ENCODE measurements around the gene RHOD.

RHOD gene

DNA sequence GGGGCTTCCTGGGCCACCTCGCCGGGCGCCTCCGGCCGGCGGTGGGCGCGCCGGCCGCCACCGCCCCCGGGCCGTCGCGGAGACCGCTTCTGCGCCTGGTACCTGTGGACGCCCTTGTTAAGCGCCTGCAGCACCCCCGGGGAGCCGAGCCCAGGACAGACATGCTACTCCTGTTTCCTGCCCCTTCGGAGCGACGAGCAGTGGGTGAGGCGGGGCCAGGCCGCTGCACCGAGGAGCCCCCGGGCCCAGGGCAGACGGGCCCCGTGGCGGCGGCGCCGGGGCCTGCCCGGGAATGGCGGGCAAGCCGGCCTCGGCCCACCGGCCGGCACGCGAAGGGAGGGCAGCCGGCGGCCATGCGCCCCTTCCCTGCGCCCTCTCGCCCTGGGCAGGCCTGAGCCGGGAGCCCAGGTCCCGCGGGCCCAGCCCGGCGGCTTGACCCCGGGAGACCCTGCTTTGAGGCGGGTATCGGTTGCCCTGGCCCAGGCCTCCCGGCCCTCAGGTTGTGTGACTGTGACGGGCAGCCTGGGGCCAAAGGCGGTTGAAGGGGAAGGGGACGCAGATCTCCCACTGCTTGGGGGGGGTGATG lies 61.6 kb downstream of the RHOD start:
- Histone ChIP-seq H2AFZ (ENCODE audit: low read depth, low read length, severe bottlenecking) (peak overlapping the region; percentile 73), H3K4me3 (ENCODE audit: insufficient read depth, low read length, poor library complexity, severe bottlenecking) (peak overlapping the region; percentile 35), H4K20me1 (ENCODE audit: low read depth, low read length) (no peaks in the 10 kb centered on the region), H3K27ac (ENCODE audit: low read depth, low read length) (no peak overlapping the region), H3K9me3 (ENCODE audit: insufficient read depth, low read length) (no peaks in the 10 kb centered on the region), H3K27me3 (ENCODE audit: low read length) (no peaks in the 10 kb centered on the region), H3K79me2 (ENCODE audit: insufficient read depth, low read length) (peaks cover 35% of the 10 kb centered on the region), H3K9ac (ENCODE audit: low read length) (peak overlapping the region; percentile 58), H3K4me2 (ENCODE audit: low read depth, low read length, poor library complexity, severe bottlenecking) (peak overlapping the region; percentile 65), H3F3A (ENCODE audit: insufficient read depth) (peaks cover 11% of the 10 kb centered on the region; the same call in 1 of the 2 replicates), H3K36me3 (ENCODE audit: low read length) (peaks cover under 1% of the 10 kb centered on the region; the same call in 1 of the 2 replicates), H3K9me2 (replicated peaks; ENCODE audit: insufficient read depth, low read length) (no peaks in the 10 kb centered on the region)
- TF ChIP-seq, protein P1, sequence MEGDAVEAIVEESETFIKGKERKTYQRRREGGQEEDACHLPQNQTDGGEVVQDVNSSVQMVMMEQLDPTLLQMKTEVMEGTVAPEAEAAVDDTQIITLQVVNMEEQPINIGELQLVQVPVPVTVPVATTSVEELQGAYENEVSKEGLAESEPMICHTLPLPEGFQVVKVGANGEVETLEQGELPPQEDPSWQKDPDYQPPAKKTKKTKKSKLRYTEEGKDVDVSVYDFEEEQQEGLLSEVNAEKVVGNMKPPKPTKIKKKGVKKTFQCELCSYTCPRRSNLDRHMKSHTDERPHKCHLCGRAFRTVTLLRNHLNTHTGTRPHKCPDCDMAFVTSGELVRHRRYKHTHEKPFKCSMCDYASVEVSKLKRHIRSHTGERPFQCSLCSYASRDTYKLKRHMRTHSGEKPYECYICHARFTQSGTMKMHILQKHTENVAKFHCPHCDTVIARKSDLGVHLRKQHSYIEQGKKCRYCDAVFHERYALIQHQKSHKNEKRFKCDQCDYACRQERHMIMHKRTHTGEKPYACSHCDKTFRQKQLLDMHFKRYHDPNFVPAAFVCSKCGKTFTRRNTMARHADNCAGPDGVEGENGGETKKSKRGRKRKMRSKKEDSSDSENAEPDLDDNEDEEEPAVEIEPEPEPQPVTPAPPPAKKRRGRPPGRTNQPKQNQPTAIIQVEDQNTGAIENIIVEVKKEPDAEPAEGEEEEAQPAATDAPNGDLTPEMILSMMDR (IDR thresholded peaks at IDR 0.05; ENCODE audit: insufficient read depth, low read length, poor library complexity, severe bottlenecking): no peak
- no peak for TF ChIP-seq EZH2phosphoT487 (conservative IDR thresholded peaks at IDR 0.05; ENCODE audit: low read length)

DNA sequence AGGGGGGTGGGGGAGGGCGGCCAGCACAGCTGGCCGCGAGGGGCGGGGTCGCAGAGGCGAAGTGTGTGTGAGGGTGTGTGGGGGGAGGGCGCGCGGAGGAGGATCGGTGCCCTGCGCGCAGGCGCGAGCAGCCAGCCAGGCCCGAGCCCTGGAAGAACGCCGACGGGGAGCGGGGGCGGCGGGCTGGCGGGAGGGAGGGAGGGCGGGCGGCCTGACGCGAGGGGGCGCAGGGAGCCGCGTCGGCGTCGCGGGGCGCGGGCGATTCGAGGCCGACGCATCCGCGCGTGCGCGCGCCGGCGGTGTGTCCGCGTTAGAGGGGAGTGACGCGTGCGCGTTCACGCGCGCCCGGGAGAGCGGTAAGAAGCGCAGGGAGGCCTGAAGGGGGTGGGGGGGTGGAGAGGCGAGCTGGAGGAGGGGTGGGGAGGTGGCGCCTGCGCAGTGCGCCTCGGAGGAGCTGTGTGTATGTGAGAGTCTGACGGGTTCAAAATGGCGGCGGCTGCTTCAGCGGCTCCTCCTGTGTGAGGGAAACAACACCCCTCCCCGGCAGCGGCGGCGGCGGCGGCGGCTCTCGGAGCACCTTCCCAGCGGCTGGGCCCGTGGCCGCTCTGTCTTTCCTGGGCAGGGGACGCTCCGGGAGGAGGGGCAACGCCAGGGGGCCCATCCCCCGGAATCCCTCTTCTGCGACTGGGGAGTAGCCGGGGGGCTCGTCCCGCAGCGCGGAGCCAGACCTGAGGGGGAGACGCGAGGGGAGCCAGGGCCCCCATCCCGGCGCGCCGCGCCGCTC lies 62.3 kb downstream of the RHOD start, which contains the start of gene KDM2A:
Gene KDM2A (plus strand): TSS at position 463 of the 784 bp plus-strand sequence. CDS start 2,054 bp downstream, outside the sequence.
- peak within 1 kb of the TSS; percentile 78 for H3K4me3 ChIP-seq (ENCODE audit: insufficient read depth, low read length, poor library complexity, severe bottlenecking)
- TF ChIP-seq EZH2phosphoT487 (conservative IDR thresholded peaks at IDR 0.05; ENCODE audit: low read length): no peak
- TF ChIP-seq, protein P1 (IDR thresholded peaks at IDR 0.05; ENCODE audit: insufficient read depth, low read length, poor library complexity, severe bottlenecking): no peak
- no peaks in the 10 kb centered on the region for H3K9me2 ChIP-seq (replicated peaks; ENCODE audit: insufficient read depth, low read length)
- H3K36me3 ChIP-seq (ENCODE audit: low read length): peaks cover 2% of the 10 kb centered on the region; the same call in 1 of the 2 replicates
- peak within 1 kb of the TSS; percentile 64 for H3K27ac ChIP-seq (ENCODE audit: low read depth, low read length)
- H3F3A ChIP-seq (ENCODE audit: insufficient read depth): peaks cover 11% of the 10 kb centered on the region; the same call in 1 of the 2 replicates
- peaks cover 42% of the 10 kb centered on the region for H3K79me2 ChIP-seq (ENCODE audit: insufficient read depth, low read length)
- H3K9ac ChIP-seq (ENCODE audit: low read length): peak within 1 kb of the TSS; percentile 76
- no peaks in the 10 kb centered on the region for H3K9me3 ChIP-seq (ENCODE audit: insufficient read depth, low read length)
- no peaks in the 10 kb centered on the region for H3K27me3 ChIP-seq (ENCODE audit: low read length)
- peak within 1 kb of the TSS; percentile 73 for H2AFZ ChIP-seq (ENCODE audit: low read depth, low read length, severe bottlenecking)
- H4K20me1 ChIP-seq (ENCODE audit: low read depth, low read length): no peaks in the 10 kb centered on the region
- H3K4me2 ChIP-seq (ENCODE audit: low read depth, low read length, poor library complexity, severe bottlenecking): peak within 1 kb of the TSS; percentile 98

DNA sequence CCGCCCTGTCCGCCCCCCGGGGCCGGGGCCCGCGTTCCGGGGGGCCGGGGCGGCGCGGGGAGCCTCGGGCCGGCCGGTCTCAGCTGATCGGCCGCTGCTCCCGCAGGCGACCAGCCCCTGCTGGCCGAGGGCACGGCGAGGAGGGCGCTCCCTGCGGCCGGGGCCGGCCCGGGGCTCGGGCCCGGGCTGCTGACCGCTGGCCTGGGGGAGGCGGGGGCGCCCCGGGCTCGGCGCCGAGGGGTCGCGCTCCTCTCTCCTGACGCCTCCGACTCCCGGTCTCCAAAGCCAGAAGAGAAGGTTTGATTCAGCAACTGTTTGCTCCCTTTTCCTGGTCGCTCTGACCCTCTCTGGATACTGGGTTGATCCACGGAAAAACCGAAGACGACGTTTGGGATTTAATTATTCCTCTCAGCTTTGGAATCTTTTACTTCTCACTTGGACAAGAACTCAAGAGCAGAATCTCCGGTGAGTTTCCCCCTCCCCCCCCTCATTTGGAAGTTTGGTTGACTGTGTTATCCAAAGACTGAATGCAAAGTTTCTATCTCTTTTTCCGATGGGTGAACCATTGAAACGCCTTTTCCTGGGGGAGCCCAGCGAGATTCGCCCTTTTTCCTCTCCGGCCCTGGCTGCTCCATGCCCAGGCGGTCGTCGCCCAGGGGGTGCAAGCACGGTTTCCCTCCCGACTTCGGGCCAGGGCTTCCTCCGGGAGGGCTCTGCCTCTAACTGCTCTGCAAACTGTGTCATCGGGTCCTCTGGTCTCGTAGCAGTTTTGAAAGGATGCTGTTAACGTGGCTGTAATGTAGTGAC lies 63.1 kb downstream of the RHOD start:
- Histone ChIP-seq H2AFZ (ENCODE audit: low read depth, low read length, severe bottlenecking) (no peak overlapping the region), H3K9me3 (ENCODE audit: insufficient read depth, low read length) (no peaks in the 10 kb centered on the region), H3K4me2 (ENCODE audit: low read depth, low read length, poor library complexity, severe bottlenecking) (peak overlapping the region; percentile 98), H3K27me3 (ENCODE audit: low read length) (no peaks in the 10 kb centered on the region), H4K20me1 (ENCODE audit: low read depth, low read length) (no peaks in the 10 kb centered on the region), H3K4me3 (ENCODE audit: insufficient read depth, low read length, poor library complexity, severe bottlenecking) (peak overlapping the region; percentile 78), H3K79me2 (ENCODE audit: insufficient read depth, low read length) (peaks cover 50% of the 10 kb centered on the region), H3K9me2 (replicated peaks; ENCODE audit: insufficient read depth, low read length) (no peaks in the 10 kb centered on the region), H3F3A (ENCODE audit: insufficient read depth) (peaks cover 11% of the 10 kb centered on the region; the same call in 1 of the 2 replicates), H3K9ac (ENCODE audit: low read length) (peak overlapping the region; percentile 76), H3K36me3 (ENCODE audit: low read length) (peaks cover 2% of the 10 kb centered on the region; the same call in 1 of the 2 replicates), H3K27ac (ENCODE audit: low read depth, low read length) (peak overlapping the region; percentile 64)
- TF ChIP-seq, protein P1 (IDR thresholded peaks at IDR 0.05; ENCODE audit: insufficient read depth, low read length, poor library complexity, severe bottlenecking): no peak
- TF ChIP-seq EZH2phosphoT487 (conservative IDR thresholded peaks at IDR 0.05; ENCODE audit: low read length): no peak

Data from SU-DHL-6 (cell line).